ENCODE data around the gene STXBP6.
"Not testable (repeated sequence)": the region's sequence is repeated elsewhere in the genome, so short reads cannot be mapped to it uniquely, and the experiment has no call there.

Gene STXBP6

GRCh38 chr14:24839617-24840203 is 210.2 kb downstream of the STXBP6 start:
- DNase-seq (ENCODE audit: extremely low read depth in 1 of 2, low read depth in 1 of 2): no peak

- no peak for DNase-seq (ENCODE audit: extremely low read depth in 1 of 2, low read depth in 1 of 2)
Observed at GRCh38 chr14:24838945-24839616, 210.9 kb downstream of the STXBP6 start.

- no peak for DNase-seq (ENCODE audit: extremely low read depth in 1 of 2, low read depth in 1 of 2)
Observed at GRCh38 chr14:24837280-24838046, 212.5 kb downstream of the STXBP6 start.

GRCh38 chr14:24836324-24836723 is 213.6 kb downstream of the STXBP6 start:
- DNase-seq (ENCODE audit: extremely low read depth in 1 of 2, low read depth in 1 of 2): not testable (repeated sequence)

GRCh38 chr14:24834956-24835355 is 215.0 kb downstream of the STXBP6 start:
- DNase-seq (ENCODE audit: extremely low read depth in 1 of 2, low read depth in 1 of 2): no peak

GRCh38 chr14:24833385-24833784 is 216.6 kb downstream of the STXBP6 start:
- DNase-seq (ENCODE audit: extremely low read depth in 1 of 2, low read depth in 1 of 2): no peak

- DNase-seq (ENCODE audit: extremely low read depth in 1 of 2, low read depth in 1 of 2): no peak
Observed at GRCh38 chr14:24831677-24832076, 218.3 kb downstream of the STXBP6 start.

- no peak for DNase-seq (ENCODE audit: extremely low read depth in 1 of 2, low read depth in 1 of 2)
Observed at GRCh38 chr14:24829862-24830261, 220.1 kb downstream of the STXBP6 start.

- no peak for DNase-seq (ENCODE audit: extremely low read depth in 1 of 2, low read depth in 1 of 2)
Observed at GRCh38 chr14:24828486-24828885, 221.5 kb downstream of the STXBP6 start.

- DNase-seq (ENCODE audit: extremely low read depth in 1 of 2, low read depth in 1 of 2): no peak
Observed at GRCh38 chr14:24826390-24826789, 223.6 kb downstream of the STXBP6 start.

- no peak for DNase-seq (ENCODE audit: extremely low read depth in 1 of 2, low read depth in 1 of 2)
Observed at GRCh38 chr14:24820616-24821015, 229.3 kb downstream of the STXBP6 start.

- no peak for DNase-seq (ENCODE audit: extremely low read depth in 1 of 2, low read depth in 1 of 2)
Observed at GRCh38 chr14:24818823-24819341, 231.1 kb downstream of the STXBP6 start.

- DNase-seq (ENCODE audit: extremely low read depth in 1 of 2, low read depth in 1 of 2): no peak
Observed at GRCh38 chr14:24818058-24818822, 231.7 kb downstream of the STXBP6 start.

GRCh38 chr14:24817212-24818057 is 232.5 kb downstream of the STXBP6 start:
- no peak for DNase-seq (ENCODE audit: extremely low read depth in 1 of 2, low read depth in 1 of 2)

- DNase-seq (ENCODE audit: extremely low read depth in 1 of 2, low read depth in 1 of 2): no peak
Observed at GRCh38 chr14:24816929-24817211, 233.1 kb downstream of the STXBP6 start.

- DNase-seq (ENCODE audit: extremely low read depth in 1 of 2, low read depth in 1 of 2): no peak
Observed at GRCh38 chr14:24816011-24816928, 233.7 kb downstream of the STXBP6 start.

- no peak for DNase-seq (ENCODE audit: extremely low read depth in 1 of 2, low read depth in 1 of 2)
Observed at GRCh38 chr14:24815543-24815942, 234.4 kb downstream of the STXBP6 start.

GRCh38 chr14:24814944-24815343 is 235.0 kb downstream of the STXBP6 start:
- no peak for DNase-seq (ENCODE audit: extremely low read depth in 1 of 2, low read depth in 1 of 2)

GRCh38 chr14:24814346-24814745 is 235.6 kb downstream of the STXBP6 start:
- no peak for DNase-seq (ENCODE audit: extremely low read depth in 1 of 2, low read depth in 1 of 2)
